GM12865 (cell line): ENCODE measurements around the gene GARIN3.

ENCODE experiments used
- DNase-seq: peaks from one replicate; pipeline ENCODE4 v3.0.0; 2010; ENCODE audit warnings: low read depth
- H3K4me3 ChIP-seq: 2 replicates; pipeline ENCODE4 v1.5.1; 2011; ENCODE audit warnings: mild to moderate bottlenecking, low read depth, low read length, control low read depth
- CTCF ChIP-seq: IDR thresholded peaks from 2 replicates; pipeline ENCODE4 v1.5.1; 2011; ENCODE audit warnings: low read length, control low read depth, low read depth, inconsistent platforms; ENCODE audit not compliant: insufficient read depth; ENCODE audit errors: missing control alignments

The GARIN3 gene

DNA sequence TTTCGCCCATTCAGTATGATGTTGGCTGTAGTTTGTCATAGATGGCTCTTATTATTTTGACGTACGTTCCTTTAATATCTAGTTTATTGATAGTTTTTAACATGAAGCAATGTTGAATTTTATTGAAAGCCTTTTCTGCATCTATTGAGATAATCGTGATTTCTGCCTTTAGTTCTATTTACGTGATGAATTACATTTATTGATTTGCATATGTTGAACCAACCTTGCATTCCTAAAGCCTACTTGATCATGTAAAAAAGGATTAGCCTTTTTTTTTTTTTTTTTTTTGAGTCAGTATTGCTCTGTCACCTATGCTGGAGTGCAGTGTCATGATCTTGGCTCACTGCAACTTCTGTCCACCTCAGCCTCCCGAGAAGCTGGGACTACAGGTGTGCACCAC is 39.6 kb upstream of the GARIN3 start:
- DNase-seq = no peak
- TF ChIP-seq CTCF = no peak
- H3K4me3 ChIP-seq = no peak overlapping the region

GRCh38 chr5:157204765-157205164 is 38.7 kb upstream of the GARIN3 start:
- no peak for DNase-seq
- TF ChIP-seq CTCF = no peak
- H3K4me3 ChIP-seq = no peak overlapping the region

- H3K4me3 ChIP-seq = no peak overlapping the region
- TF ChIP-seq CTCF = no peak
- DNase-seq = no peak
These were observed 37.4 kb upstream of the GARIN3 start for GRCh38 chr5:157203417-157203816.

DNA sequence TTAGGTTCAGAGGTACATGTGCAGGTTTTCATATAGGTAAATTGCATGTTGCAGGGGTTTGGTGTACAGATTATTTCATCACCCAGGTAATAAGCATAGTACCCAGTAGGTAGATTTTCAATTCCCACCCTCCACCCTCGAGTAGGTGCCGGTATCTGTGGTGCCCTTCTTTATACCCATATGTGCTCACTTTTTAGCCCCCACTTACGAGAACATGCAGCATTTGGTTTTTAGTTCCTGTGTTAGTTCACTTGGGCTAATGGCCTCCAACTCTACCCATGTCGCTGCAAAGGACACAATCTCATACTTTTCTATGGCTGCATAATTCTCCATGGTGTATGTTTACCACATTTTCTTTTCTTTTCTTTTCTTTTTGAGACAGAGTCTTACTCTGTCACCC is 35.8 kb upstream of the GARIN3 start:
- H3K4me3 ChIP-seq = no peak overlapping the region
- no peak for TF ChIP-seq CTCF
- DNase-seq = no peak

GRCh38 chr5:157198277-157198986 is 32.4 kb upstream of the GARIN3 start:
- H3K4me3 ChIP-seq = no peak overlapping the region
- no peak for DNase-seq

GRCh38 chr5:157197086-157197485 is 31.0 kb upstream of the GARIN3 start:
- no peak for TF ChIP-seq CTCF
- H3K4me3 ChIP-seq = no peak overlapping the region
- DNase-seq = no peak

More at GRCh38 chr5:157198277-157198986, 32.4 kb upstream of the GARIN3 start:
- no peak for TF ChIP-seq CTCF

DNA sequence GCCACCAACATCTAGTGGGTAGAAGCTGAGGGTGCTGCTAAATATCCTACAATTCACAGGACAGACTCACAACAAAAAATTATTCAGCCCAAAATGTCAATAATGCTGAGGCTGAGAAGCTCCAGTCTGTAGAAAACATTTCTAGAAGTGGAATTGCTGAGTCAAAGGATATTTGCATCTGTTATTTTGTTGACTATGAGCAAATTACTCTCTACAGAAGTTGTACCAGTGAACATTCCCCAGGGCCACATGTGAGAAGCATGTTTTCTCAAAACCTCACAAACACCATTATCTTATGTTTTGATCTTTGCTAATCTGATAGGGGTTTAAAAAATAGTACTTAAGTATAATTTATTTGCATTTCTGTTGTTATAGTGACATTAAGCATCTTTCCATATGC is 30.0 kb upstream of the GARIN3 start:
- no peak overlapping the region for H3K4me3 ChIP-seq
- TF ChIP-seq CTCF = no peak
- DNase-seq = no peak
